ENCODE data around the gene NHERF2.

NHERF2 gene

DNA sequence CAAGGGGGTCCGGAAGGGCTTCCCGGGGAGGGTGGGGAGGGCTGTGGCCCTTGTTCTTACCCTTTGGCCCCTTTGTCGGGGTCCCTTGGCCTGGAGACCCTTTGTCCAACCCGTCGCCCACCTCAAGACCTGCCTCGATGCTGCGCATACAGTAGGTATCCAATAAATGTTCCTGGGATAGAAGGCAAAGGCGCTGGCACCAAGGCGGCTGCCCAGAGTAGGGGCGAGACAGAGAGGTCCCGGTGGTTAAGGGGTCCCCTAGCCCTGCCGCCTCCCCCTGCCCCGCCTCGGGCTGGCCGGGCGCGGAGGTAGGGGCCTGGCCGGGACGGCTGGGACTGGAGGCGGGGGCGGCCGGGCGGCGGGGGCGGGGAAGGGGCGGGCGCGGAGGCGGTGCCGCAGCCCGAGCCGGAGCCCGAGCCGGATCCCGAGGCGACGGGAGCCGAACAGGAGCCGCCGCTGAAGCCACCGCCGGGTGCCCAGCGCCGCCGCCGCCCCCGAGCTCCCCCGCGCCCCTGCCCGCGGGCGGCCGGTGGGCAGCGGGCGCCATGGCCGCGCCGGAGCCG lies at the start of gene NHERF2:
NHERF2 (plus strand) TSS at position 442 of the 563 bp plus-strand sequence; CDS start at position 546, 104 bp downstream.
- DNase-seq: no peak

GRCh38 chr16:1976951-1977874 lies 49.5 kb upstream of the NHERF2 start:
- DNase-seq: no peak

- no peak for DNase-seq
Observed at GRCh38 chr16:1977875-1978268, 48.8 kb upstream of the NHERF2 start.

DNA sequence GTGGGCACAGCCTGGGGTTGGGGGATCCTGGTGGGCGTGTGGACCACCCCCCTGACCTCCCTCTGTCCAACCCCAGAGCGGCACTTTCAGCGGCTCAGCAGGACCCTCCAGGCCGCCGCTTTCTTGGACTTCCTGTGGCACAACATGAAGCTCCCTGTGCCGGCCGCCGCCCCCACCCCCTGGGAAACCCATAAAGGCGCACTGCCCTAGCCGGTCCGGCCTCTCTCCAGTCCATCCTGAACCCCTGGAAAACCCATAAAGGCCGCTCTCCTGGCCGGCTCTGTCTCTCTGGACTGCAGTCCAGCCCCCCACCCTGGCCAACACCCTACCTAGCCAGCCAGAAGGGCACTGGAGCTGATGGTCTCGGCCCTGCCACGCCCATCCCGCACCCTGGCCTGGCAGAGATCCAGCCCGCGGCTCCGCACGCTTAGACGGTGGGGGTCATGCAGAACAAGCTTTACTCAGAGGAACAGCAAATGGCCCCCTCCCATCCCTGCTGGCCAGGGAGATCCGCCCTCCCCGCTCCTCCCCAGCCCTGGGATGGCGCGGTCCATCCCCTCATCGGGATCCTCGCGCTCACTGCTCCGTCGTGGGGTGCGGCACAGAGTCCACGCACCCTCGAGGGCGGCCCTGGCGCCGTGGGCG lies 48.1 kb upstream of the NHERF2 start:
- DNase-seq: no peak

DNA sequence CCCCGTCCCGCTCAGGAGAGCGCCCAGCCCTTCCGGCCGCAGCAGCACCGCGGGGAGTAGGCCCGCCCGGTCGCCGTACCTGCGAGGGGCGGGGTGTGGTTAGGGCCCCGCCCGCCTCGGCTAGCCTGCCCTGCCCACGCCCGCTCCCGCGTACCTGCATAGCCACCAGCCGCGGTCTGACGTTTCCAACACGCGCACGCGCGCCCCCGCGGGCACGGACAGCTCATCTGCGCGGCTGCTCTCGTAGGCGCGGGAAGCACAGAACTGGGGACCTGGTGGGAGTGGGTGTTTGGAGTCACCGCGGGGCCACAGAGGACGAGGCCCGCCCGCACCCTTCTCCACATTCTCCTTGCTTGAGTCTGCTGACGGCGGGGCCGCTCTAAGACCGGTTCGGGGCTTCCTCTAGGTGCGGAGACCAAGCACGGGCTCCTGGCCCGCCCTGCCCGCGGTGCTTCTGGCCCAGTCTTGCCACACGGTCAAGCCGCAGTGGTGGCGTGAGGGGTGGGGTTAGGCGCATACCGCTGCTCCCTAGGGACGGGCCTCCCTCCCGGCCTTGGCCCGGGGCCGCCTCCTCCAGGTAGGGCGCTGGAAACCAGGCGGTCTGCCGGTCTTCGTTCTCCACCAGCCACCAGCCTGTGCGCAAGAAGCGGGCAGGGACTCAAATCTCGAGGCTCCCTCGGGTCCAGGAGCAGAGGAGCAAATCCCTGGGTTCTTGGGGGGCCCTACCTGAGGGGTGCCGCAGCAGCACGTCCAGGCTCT lies 47.3 kb upstream of the NHERF2 start:
- DNase-seq: no peak

GRCh38 chr16:1980030-1980769 lies 46.5 kb upstream of the NHERF2 start:
- no peak for DNase-seq

- DNase-seq: no peak
Observed at GRCh38 chr16:1980770-1981087, 46.0 kb upstream of the NHERF2 start.

DNA sequence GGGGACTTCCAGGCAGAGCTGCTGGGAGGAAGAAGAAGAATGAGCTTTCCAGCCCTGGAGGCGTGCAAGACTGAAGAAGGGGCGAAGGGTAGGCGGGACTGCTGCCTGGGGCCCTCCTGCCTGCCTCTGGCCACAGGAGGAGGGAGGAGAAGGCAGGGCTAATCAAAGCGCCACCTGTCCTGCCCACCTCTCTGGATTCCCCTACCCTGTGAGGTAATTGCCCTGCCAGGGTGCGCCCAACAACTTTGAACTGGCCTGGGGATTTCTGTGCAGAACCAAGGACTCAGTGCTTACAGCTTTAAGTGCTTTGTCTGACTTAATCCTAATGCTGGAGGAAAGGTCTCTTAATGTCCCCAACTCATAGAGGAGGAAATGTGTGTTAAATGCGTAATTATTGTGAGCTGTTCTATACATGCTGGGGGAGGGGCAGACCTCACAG lies 45.3 kb upstream of the NHERF2 start, which contains the start of gene NOXO1:
NOXO1 (minus strand) TSS at position 72 of the 439 bp plus-strand sequence. CDS start 290 bp downstream, outside the sequence.
- DNase-seq: no peak

GRCh38 chr16:1982013-1982433 lies 44.7 kb upstream of the NHERF2 start:
- no peak for DNase-seq

GRCh38 chr16:1982991-1983543 lies 43.6 kb upstream of the NHERF2 start:
- no peak for DNase-seq

DNA sequence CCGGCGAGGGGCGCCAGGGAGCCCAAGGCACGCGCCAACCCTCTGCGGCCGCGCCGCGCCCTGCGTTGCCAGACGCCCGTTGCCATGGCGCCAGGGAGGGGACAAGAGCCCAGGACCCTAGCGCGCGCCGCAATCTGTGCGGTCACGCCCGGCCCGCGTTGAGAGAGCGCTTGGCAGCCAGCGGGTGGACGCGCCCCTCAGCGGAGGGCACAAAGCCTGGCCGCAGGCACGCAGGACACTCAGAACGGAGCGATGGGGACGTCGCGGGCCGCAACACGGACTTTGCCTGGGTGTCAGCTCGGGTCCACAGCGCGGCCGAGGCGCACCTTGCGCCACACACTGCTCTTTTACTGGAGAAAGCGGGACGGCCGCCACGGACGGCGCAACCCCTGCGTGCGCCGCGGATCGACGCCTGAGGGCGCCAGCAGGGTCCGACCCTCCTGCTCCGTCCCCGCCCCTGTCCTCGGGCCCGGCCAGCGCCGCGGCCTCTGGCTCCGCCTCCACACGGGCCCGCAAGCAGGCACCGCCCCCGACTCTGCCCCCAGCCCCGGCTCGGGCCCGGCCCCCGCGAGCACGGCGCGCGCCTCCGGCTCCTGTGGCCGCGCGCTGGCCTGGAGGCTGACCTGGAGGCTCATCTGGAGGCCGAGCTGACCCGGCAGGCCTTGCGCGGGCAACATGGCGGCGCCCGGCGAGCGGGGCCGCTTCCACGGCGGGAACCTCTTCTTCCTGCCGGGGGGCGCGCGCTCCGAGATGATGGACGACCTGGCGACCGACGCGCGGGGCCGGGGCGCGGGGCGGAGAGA lies 43.0 kb upstream of the NHERF2 start, which contains the start of gene GFER:
GFER (plus strand) TSS at position 650 of the 803 bp plus-strand sequence; CDS start at position 676, 26 bp downstream.
- peak; percentile 64 for DNase-seq

DNA sequence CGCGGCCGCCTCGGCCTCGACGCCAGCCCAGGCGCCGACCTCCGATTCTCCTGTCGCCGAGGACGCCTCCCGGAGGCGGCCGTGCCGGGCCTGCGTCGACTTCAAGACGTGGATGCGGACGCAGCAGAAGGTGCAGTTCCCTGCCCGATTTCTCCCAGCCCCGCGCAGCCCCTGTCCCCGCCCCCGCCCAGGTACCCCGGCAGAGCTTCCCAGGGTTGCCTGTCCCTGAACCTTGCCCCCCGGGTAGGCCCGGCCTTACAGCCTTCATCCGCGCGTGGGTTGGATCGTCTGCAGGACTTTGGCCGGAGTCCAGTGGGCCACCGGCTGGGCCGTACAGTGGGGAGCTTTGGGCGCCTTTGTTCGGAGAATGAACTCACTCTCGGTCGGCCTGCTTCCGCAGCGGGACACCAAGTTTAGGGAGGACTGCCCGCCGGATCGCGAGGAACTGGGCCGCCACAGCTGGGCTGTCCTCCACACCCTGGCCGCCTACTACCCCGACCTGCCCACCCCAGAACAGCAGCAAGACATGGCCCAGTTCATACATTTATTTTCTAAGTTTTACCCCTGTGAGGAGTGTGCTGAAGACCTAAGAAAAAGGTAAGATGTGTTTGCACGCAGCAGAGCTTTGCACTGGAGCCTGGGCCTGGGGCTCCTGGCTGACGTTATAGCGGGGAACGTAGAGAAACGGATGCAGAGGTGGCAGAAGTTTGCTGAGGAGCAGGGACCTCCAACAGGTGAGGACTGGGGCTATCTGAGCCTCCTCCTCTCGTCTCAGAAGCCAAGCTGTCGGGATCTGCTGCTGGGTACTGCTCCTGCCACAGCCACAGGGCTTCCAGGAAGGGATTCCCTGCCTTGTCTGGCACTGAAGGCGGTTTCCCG lies 42.1 kb upstream of the NHERF2 start:
- DNase-seq: no peak

GRCh38 chr16:1985466-1986150 lies 41.1 kb upstream of the NHERF2 start:
- no peak for DNase-seq

GRCh38 chr16:1987198-1987597 lies 39.5 kb upstream of the NHERF2 start:
- no peak for DNase-seq

DNA sequence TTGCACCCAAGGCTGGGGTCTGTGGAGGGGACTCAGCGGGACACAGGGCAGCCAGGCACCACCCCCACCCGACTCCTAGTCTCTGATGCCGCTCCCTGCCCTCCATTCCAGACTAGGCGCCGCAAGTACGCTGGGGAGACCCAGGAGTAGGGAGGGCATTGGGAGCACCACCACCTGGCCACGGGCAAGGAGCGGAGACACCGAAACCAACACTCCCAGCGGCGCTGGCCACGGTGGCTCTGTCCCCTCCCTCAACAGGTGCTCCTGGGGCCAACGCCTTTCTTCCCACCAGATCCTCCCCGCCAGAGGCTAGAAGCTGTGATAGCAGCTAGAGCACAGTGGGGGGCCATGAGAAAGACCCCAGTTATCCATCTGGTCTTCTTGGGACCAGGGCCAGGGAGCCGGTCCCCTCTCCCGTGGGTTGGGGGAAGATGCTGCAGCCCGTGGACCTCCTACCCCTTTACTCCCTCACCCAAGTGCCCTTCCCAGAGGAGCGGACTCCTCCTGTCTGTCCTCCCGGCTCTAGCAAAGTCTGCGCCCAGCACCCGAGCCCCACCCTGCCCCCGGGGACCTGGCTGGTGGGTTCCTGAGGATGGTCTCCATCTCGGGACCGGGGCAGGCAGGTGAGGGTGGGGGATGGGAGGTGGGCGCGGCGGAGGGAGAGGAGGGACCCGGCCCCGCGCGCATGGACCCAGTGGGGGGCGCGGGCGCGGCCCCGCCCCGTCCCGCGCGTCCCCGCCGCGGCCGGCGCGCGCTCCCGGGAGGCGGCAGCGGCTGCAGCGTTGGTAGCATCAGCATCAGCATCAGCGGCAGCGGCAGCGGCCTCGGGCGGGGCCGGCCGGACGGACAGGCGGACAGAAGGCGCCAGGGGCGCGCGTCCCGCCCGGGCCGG lies 37.2 kb upstream of the NHERF2 start, which contains the start of gene SYNGR3:
SYNGR3 (plus strand) TSS at position 762 of the 892 bp plus-strand sequence. CDS start 133 bp downstream, outside the sequence.
- no peak for DNase-seq

DNA sequence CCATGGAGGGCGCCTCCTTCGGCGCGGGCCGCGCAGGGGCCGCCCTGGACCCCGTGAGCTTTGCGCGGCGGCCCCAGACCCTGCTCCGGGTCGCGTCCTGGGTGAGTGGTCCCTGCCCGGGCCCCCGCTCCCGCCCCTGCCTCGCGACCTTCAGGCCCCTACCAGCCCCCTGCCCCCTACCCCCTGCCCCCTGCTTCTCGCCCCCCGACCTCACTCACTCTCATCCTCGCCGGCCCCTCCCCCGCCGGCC lies 36.7 kb upstream of the NHERF2 start:
- no peak for DNase-seq

GRCh38 chr16:1990351-1991134 lies 36.2 kb upstream of the NHERF2 start:
- no peak for DNase-seq
